ENCODE measurements around the gene CLECL1. TPM values are rescaled to one million over a fixed set of nuclear protein-coding genes. Genes with fewer than 3 reads are reported as not detected.

The CLECL1 gene
- polyA plus RNA-seq, 1 donor from 2014 or later, result not detected

DNA sequence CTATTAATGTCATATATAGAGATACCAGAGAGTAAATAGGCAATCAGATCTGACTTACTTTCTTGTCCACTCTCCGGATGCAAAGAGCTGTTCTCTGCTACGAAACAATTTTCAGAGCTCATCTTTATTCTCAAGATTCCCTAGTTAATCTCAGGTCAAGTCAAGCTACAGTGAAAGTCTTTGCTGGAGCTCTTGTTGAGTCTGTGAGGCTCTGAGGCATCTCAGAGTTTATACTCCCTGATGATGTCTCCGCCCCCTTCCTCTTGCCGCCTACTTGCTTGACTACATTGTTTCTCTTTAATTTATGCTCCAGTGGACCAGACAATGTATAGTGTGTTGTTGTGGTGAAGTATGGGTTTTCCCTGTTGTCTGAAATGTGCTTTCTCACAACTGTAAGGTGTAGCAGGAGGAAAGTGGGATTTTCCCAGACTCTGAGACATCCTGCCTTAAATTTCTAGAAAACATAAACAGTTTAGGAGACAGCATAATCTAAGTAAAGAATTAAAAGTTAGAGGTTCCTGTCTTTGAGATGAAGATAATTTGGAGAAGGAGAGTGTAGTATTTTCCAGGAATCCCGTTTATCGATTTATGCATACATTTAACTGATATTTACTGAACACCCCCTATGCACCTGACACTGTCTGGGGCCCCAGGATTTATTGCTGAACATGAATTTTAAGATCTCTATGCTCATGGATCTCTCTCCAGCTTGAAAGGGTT lies 28.0 kb upstream of the CLECL1 start, which contains the start of gene CD69:
TSS of gene CD69 (minus strand) at position 203 of the 720 bp plus-strand sequence. CDS start at position 122, 81 bp downstream.
- H3K4me2 ChIP-seq (ENCODE audit: low read length), result peak within 1 kb of the TSS; percentile 25
- H3K4me3 ChIP-seq (ENCODE audit: low read length), result peak within 1 kb of the TSS; percentile 32
- H3K36me3 ChIP-seq (ENCODE audit: insufficient read depth, low read length), result no peaks in the 10 kb centered on the region
- H3K27ac ChIP-seq (ENCODE audit: low read length), result peak within 1 kb of the TSS; percentile 78
- H3K79me2 ChIP-seq (replicated peaks; ENCODE audit: insufficient read depth, low read length), result no peaks in the 10 kb centered on the region
- H3F3A ChIP-seq (ENCODE audit: insufficient read depth, low read length, poor library complexity, severe bottlenecking), result peaks cover 7% of the 10 kb centered on the region
- TF ChIP-seq, protein P1, sequence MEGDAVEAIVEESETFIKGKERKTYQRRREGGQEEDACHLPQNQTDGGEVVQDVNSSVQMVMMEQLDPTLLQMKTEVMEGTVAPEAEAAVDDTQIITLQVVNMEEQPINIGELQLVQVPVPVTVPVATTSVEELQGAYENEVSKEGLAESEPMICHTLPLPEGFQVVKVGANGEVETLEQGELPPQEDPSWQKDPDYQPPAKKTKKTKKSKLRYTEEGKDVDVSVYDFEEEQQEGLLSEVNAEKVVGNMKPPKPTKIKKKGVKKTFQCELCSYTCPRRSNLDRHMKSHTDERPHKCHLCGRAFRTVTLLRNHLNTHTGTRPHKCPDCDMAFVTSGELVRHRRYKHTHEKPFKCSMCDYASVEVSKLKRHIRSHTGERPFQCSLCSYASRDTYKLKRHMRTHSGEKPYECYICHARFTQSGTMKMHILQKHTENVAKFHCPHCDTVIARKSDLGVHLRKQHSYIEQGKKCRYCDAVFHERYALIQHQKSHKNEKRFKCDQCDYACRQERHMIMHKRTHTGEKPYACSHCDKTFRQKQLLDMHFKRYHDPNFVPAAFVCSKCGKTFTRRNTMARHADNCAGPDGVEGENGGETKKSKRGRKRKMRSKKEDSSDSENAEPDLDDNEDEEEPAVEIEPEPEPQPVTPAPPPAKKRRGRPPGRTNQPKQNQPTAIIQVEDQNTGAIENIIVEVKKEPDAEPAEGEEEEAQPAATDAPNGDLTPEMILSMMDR (IDR thresholded peaks at IDR 0.05; ENCODE audit: poor library complexity, severe bottlenecking), result no peak
- no peak for TF ChIP-seq SMC3 (conservative IDR thresholded peaks at IDR 0.05; ENCODE audit: poor library complexity)
- TF ChIP-seq MXI1 (conservative IDR thresholded peaks at IDR 0.05; ENCODE audit: poor library complexity, severe bottlenecking), result no peak
- TF ChIP-seq EZH2 (IDR thresholded peaks at IDR 0.05; ENCODE audit: borderline replicate concordance, insufficient read depth, low read length, poor library complexity, severe bottlenecking), result no peak
- peak within 1 kb of the TSS; percentile 20 for H3K9ac ChIP-seq (ENCODE audit: low read length)
- no peaks in the 10 kb centered on the region for H3K27me3 ChIP-seq (ENCODE audit: insufficient read depth, low read depth, low read length)
- no peak within 1 kb of the TSS for H2AFZ ChIP-seq (ENCODE audit: low read depth, low read length)
- no peaks in the 10 kb centered on the region for H3K9me2 ChIP-seq (ENCODE audit: insufficient read depth, low read length)
- H4K20me1 ChIP-seq (ENCODE audit: insufficient read depth), result no peaks in the 10 kb centered on the region
- no peaks in the 10 kb centered on the region for H3K9me3 ChIP-seq (ENCODE audit: low read length)

DNA sequence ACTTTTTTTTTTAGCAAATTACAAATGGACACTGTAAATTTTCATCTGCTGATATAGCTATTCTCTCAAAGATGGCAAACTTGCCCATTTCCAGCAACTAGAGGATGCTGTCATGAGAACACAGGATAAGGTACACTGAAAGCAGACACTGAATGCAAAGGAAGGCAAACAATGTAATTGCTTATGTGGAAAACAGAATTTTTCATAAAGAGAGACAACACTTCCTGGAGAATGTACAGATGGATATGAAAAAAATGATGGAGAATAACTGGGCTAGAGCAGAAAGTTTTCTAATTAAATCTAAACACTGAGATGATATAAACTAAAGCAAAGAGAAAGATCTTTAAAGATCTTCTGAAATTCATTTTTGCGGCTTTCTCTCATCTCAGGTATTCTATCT lies 27.2 kb upstream of the CLECL1 start:
- Histone ChIP-seq H3K79me2 (replicated peaks; ENCODE audit: insufficient read depth, low read length) (no peaks in the 10 kb centered on the region), H3K4me3 (ENCODE audit: low read length) (peak overlapping the region; percentile 5), H3K27me3 (ENCODE audit: insufficient read depth, low read depth, low read length) (no peaks in the 10 kb centered on the region)

More for the DNA sequence above, 27.2 kb upstream of the CLECL1 start:
- H3K36me3 ChIP-seq (ENCODE audit: insufficient read depth, low read length), result no peaks in the 10 kb centered on the region
- H3K27ac ChIP-seq (ENCODE audit: low read length), result no peak overlapping the region
- no peak overlapping the region for H2AFZ ChIP-seq (ENCODE audit: low read depth, low read length)
- H3K4me2 ChIP-seq (ENCODE audit: low read length), result no peak overlapping the region
- H3K9me3 ChIP-seq (ENCODE audit: low read length), result no peaks in the 10 kb centered on the region
- H3K9ac ChIP-seq (ENCODE audit: low read length), result no peak overlapping the region
- H3K9me2 ChIP-seq (ENCODE audit: insufficient read depth, low read length), result no peaks in the 10 kb centered on the region
- peaks cover 7% of the 10 kb centered on the region for H3F3A ChIP-seq (ENCODE audit: insufficient read depth, low read length, poor library complexity, severe bottlenecking)
- H4K20me1 ChIP-seq (ENCODE audit: insufficient read depth), result no peaks in the 10 kb centered on the region
- TF ChIP-seq POLR2AphosphoS5 (IDR thresholded peaks at IDR 0.05), result no peak
- TF ChIP-seq, protein P1 (IDR thresholded peaks at IDR 0.05; ENCODE audit: poor library complexity, severe bottlenecking), result no peak
- no peak for TF ChIP-seq RAD21 (conservative IDR thresholded peaks at IDR 0.05)
- TF ChIP-seq, protein P2, sequence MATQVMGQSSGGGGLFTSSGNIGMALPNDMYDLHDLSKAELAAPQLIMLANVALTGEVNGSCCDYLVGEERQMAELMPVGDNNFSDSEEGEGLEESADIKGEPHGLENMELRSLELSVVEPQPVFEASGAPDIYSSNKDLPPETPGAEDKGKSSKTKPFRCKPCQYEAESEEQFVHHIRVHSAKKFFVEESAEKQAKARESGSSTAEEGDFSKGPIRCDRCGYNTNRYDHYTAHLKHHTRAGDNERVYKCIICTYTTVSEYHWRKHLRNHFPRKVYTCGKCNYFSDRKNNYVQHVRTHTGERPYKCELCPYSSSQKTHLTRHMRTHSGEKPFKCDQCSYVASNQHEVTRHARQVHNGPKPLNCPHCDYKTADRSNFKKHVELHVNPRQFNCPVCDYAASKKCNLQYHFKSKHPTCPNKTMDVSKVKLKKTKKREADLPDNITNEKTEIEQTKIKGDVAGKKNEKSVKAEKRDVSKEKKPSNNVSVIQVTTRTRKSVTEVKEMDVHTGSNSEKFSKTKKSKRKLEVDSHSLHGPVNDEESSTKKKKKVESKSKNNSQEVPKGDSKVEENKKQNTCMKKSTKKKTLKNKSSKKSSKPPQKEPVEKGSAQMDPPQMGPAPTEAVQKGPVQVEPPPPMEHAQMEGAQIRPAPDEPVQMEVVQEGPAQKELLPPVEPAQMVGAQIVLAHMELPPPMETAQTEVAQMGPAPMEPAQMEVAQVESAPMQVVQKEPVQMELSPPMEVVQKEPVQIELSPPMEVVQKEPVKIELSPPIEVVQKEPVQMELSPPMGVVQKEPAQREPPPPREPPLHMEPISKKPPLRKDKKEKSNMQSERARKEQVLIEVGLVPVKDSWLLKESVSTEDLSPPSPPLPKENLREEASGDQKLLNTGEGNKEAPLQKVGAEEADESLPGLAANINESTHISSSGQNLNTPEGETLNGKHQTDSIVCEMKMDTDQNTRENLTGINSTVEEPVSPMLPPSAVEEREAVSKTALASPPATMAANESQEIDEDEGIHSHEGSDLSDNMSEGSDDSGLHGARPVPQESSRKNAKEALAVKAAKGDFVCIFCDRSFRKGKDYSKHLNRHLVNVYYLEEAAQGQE (IDR thresholded peaks at IDR 0.05; ENCODE audit: borderline replicate concordance), result no peak
- no peak for TF ChIP-seq MXI1 (conservative IDR thresholded peaks at IDR 0.05; ENCODE audit: poor library complexity, severe bottlenecking)
- TF ChIP-seq EP300 (conservative IDR thresholded peaks at IDR 0.05; ENCODE audit: poor library complexity, severe bottlenecking), result no peak
- no peak for TF ChIP-seq EZH2 (IDR thresholded peaks at IDR 0.05; ENCODE audit: borderline replicate concordance, insufficient read depth, low read length, poor library complexity, severe bottlenecking)
- TF ChIP-seq SMC3 (conservative IDR thresholded peaks at IDR 0.05; ENCODE audit: poor library complexity), result no peak
- TF ChIP-seq TAF1 (IDR thresholded peaks at IDR 0.05; ENCODE audit: low read depth), result no peak
